Uterus (tissue), 4 donors: ENCODE results near the gene WDR86. TPM values are rescaled to one million over a fixed set of nuclear protein-coding genes. Genes with fewer than 3 reads are reported as not detected.

Experiments
- DNase-seq, 2 donors: peaks; one replicate each; pipeline ENCODE4 v3.0.0-alpha.2; 2019 to 2020
- H3K27ac ChIP-seq, 2 donors: fragments of 200-600 bp; sonication (generic); 1 replicate in 1 of 2; 2 replicates in 1 of 2; pipeline ENCODE4 v1.5.1; 2016 to 2018
- H3K27me3 ChIP-seq, 2 donors: fragments of 200-600 bp; sonication (generic); one replicate each; pipeline ENCODE4 v1.5.1; 2018 to 2019; ENCODE audit warnings: control low read depth in 1 of 2
- H3K36me3 ChIP-seq, 2 donors: fragments of 200-600 bp; sonication (generic); one replicate each; pipeline ENCODE4 v1.5.1; 2019; ENCODE audit warnings: control low read depth in 1 of 2
- H3K4me1 ChIP-seq, 2 donors: fragments of 200-600 bp; sonication (generic); one replicate each; pipeline ENCODE4 v1.5.1; 2018 to 2019; ENCODE audit warnings: control low read depth in 1 of 2
- H3K4me3 ChIP-seq, 2 donors: fragments of 200-600 bp; sonication (generic); 1 replicate in 1 of 2; 2 replicates in 1 of 2; pipeline ENCODE4 v1.5.1; 2018 to 2019; ENCODE audit warnings: mild to moderate bottlenecking in 1 of 2
- H3K9me3 ChIP-seq, 2 donors: fragments of 200-600 bp; sonication (generic); one replicate each; pipeline ENCODE4 v1.5.1; 2019; ENCODE audit warnings: control low read depth in 1 of 2
- POLR2A ChIP-seq, 2 donors: fragments of 450-650 bp; IDR thresholded peaks; one replicate each; pipeline ENCODE4 v1.6.1; 2016; ENCODE audit warnings: antibody characterized with exemption in 2 of 2, mild to moderate bottlenecking in 1 of 2, moderate library complexity in 1 of 2
- intact Hi-C: fragments of 100-400 bp; cut with DNase I; formaldehyde crosslinking; loops from one replicate; pipeline ENCODE4 v1.15.1; 2023; ENCODE audit warnings: low total_unique reads
- microRNA-seq: library from miRNA; unstranded; fragments of <30 nt; microRNA quantifications from one replicate; pipeline ENCODE4, GENCODE V29; 2016; ENCODE audit warnings: borderline microRNAs expressed, borderline replicate concordance
- small RNA-seq: library from RNA; depleted of rRNA; stranded (forward); fragments of <200 nt; gene quantifications from one replicate; pipeline ENCODE3, GENCODE V24; 2016
- total RNA-seq, 4 donors: library from RNA; depleted of rRNA in 3 of 4; stranded (reverse); fragments of >200 nt in 3 of 4; gene quantifications; one replicate each; pipeline versions ENCODE4 v1.1.0 to v1.2.4, GENCODE V29; 2014 to 2023
- TF ChIP-seq, protein P1 (sequence below), 4 experiments: fragments of 200-600 bp in 2 of 4; fragments of 450-650 bp in 2 of 4; sonication (generic) in 2 of 4; IDR thresholded peaks; one replicate each; pipeline ENCODE4 v1.5.1; 2016 to 2019; ENCODE audit warnings: antibody characterized with exemption in 4 of 4, mild to moderate bottlenecking in 2 of 4, moderate library complexity in 1 of 4
- donor health status: DM: yes; HTN: yes; CAD: no.

The WDR86 gene
- total RNA-seq, 4 donors from 2014 or later = 3.2 to 100 (median 53.4) TPM

DNA sequence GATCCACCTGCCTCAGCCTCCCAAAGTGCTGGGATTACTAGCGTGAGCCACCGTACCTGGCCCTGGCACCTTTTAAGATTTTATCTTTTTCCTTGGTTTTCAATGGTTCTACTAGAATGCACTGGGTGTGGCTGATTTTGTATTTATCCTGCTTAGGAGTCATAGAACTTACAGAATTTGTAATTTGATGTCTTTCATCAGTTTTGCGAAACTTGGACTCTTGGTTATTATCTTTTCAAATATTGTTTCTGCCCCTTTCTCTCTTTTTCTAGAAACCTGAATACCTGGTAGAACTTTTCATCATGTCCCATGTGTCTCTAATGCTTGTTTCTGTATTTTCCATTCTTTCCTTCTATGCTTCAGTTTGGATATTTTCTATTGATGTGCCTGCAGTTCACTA lies 71.0 kb downstream of the WDR86 start:
- no peaks in the 10 kb centered on the region for H3K9me3 ChIP-seq
- peaks cover 7 to 9% of the 10 kb centered on the region in 2 donors for H3K4me1 ChIP-seq
- no peak for DNase-seq
- TF ChIP-seq, protein P1, sequence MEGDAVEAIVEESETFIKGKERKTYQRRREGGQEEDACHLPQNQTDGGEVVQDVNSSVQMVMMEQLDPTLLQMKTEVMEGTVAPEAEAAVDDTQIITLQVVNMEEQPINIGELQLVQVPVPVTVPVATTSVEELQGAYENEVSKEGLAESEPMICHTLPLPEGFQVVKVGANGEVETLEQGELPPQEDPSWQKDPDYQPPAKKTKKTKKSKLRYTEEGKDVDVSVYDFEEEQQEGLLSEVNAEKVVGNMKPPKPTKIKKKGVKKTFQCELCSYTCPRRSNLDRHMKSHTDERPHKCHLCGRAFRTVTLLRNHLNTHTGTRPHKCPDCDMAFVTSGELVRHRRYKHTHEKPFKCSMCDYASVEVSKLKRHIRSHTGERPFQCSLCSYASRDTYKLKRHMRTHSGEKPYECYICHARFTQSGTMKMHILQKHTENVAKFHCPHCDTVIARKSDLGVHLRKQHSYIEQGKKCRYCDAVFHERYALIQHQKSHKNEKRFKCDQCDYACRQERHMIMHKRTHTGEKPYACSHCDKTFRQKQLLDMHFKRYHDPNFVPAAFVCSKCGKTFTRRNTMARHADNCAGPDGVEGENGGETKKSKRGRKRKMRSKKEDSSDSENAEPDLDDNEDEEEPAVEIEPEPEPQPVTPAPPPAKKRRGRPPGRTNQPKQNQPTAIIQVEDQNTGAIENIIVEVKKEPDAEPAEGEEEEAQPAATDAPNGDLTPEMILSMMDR (IDR thresholded peaks at IDR 0.05) = no peak
- TF ChIP-seq POLR2A (IDR thresholded peaks at IDR 0.05) = no peak
- H3K4me3 ChIP-seq = no peak overlapping the region
- no peak overlapping the region for H3K27ac ChIP-seq
- no peaks in the 10 kb centered on the region for H3K27me3 ChIP-seq
- no peaks in the 10 kb centered on the region for H3K36me3 ChIP-seq
- intact Hi-C loops = no loop called here

DNA sequence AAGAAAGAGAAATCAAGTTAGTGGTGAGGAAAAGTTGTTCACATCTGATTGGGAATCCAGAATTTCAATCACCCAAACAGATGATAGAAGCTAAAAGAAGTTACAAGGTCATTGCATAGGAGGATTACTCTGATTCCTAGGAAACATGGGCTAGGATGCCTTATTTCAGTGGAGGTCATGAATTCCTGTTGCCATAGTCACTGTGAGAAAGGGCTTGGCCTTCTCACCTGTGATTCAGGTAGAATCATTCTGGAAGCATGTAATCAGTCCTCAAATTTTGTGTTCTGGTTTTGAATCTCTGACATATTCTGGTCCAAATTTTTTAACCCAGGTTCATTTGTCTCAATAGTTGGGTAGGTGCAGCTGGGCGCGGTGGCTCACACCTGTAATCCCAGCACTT lies 72.5 kb downstream of the WDR86 start:
- intact Hi-C loops = no loop called here
- TF ChIP-seq, protein P1 (IDR thresholded peaks at IDR 0.05) = no peak
- TF ChIP-seq POLR2A (IDR thresholded peaks at IDR 0.05) = no peak
- no peaks in the 10 kb centered on the region for H3K36me3 ChIP-seq

DNA sequence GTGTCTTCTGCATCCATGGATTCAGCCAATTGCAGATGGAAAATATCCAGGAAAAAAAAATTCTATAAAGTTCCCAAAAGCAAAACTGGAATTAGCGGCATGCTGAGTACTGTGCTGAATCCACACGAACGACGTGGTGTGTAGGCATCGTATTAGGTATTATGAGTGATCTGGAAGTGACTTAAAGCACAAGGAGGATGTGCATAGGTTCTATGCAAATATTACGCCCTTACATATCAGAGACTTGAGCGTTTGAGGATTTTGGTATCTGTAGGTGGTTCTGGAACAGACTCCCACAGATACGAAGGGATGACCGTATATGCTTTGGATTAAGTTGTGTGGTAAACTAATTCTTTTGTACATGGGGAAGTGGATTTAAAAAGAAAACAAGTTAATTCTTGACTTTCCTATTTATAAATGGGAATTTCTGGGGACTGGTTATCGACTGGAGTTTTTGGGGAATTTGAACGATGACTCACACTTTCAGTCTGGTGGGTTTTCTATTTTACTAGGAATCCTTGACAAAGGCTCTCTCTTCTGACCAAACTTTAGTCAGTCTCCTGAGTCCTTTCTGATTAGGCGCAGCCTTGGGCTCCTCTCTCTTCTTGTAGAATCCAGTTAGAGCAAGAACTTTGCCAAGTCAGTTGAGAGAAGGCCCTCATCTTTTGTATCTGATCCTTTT lies 73.7 kb downstream of the WDR86 start:
- Histone ChIP-seq H3K9me3 (no peaks in the 10 kb centered on the region), H3K27ac (no peak overlapping the region), H3K36me3 (no peaks in the 10 kb centered on the region), H3K4me3 (no peak overlapping the region), H3K27me3 (no peaks in the 10 kb centered on the region), H3K4me1 (no peaks in the 10 kb centered on the region)
- no peak for TF ChIP-seq POLR2A (IDR thresholded peaks at IDR 0.05)
- TF ChIP-seq, protein P1 (IDR thresholded peaks at IDR 0.05) = no peak
- intact Hi-C loops = no loop called here
- DNase-seq = no peak

More for the DNA sequence above, 72.5 kb downstream of the WDR86 start:
- H3K27ac ChIP-seq = no peak overlapping the region
- no peaks in the 10 kb centered on the region for H3K4me1 ChIP-seq
- DNase-seq = no peak
- no peaks in the 10 kb centered on the region for H3K9me3 ChIP-seq
- no peak overlapping the region for H3K4me3 ChIP-seq
- no peaks in the 10 kb centered on the region for H3K27me3 ChIP-seq

DNA sequence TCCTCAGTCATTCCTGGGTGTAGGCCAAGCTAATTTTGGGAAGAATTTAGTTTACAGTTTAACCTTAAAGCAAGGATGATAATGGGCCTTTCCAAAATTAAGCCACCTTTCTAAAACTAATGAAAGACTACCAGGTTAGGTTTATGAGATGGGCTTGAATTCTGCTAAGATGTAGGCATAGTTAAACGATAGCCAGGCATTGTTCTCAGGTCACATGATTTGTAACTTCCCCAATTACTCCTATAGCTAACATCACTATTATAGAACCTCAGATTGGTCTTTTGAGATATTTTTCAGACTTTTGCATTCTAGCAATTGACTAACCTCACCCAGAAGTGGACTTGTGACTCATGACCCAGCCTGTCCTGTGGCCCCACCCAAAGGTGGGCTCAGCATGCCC lies 75.2 kb downstream of the WDR86 start:
- no peak for DNase-seq
- Histone ChIP-seq H3K4me3 (no peak overlapping the region), H3K4me1 (no peaks in the 10 kb centered on the region), H3K36me3 (no peaks in the 10 kb centered on the region), H3K9me3 (no peaks in the 10 kb centered on the region), H3K27ac (no peak overlapping the region), H3K27me3 (no peaks in the 10 kb centered on the region)
- intact Hi-C loops = no loop called here
- TF ChIP-seq, protein P1 (IDR thresholded peaks at IDR 0.05) = no peak
- no peak for TF ChIP-seq POLR2A (IDR thresholded peaks at IDR 0.05)

Small RNA genes lying within 50 kb of the gene (microRNA-seq; reads per million reads assigned to microRNA genes)
- gene MIR3907 = not detected

Small RNA genes lying within 50 kb of the gene (small RNA-seq; reads per million reads assigned to genes)
- not detected for gene MIR3907

Other genes with a start within 250 kb of the WDR86 start
- gene GBX1, start 242.3 kb downstream of the WDR86 start, total RNA-seq = under 1 TPM in 1 of 4 donors, not detected in 3; 0.41 TPM
- gene ASB10, start 222.8 kb downstream of the WDR86 start, total RNA-seq = not detected
- gene H2BK1, start 199.6 kb downstream of the WDR86 start, total RNA-seq = 1 to 10 TPM in 1 of 4 donors, not detected in 3; 4.4 TPM
- 10 to 100 TPM in 3 of 4 donors, 1 to 10 TPM in 1; 6.8 to 39.2 (median 37.7) TPM for gene ABCF2, start 182.8 kb downstream of the WDR86 start, total RNA-seq
- 10 to 100 TPM; 18.5 to 32.6 (median 31.2) TPM for gene CHPF2, start 177.6 kb downstream of the WDR86 start, total RNA-seq
- gene SMARCD3, start 161.3 kb downstream of the WDR86 start, total RNA-seq = 10 to 100 TPM; 21.3 to 80.7 (median 43.3) TPM
- gene NUB1, start 68.2 kb downstream of the WDR86 start, total RNA-seq = 10 to 100 TPM; 27.9 to 51.1 (median 39.1) TPM
- 1 to 10 TPM in 2 of 4 donors, under 1 TPM in 1, not detected in 1; 0.73 to 2.9 (median 2.4) TPM for gene CRYGN, start 30.1 kb upstream of the WDR86 start, total RNA-seq
- gene RHEB, start 109.9 kb upstream of the WDR86 start, total RNA-seq = 100 to 1,000 TPM in 2 of 4 donors, 10 to 100 TPM in 2; 69.2 to 135 (median 102) TPM